ENCODE measurements around the gene NADSYN1. TPM values are rescaled to one million over a fixed set of nuclear protein-coding genes. Genes with fewer than 3 reads are reported as not detected.

The NADSYN1 gene
- total RNA-seq, 1 donor from 2014 or later = 72.8 TPM

GRCh38 chr11:71472357-71472885 lies 19.4 kb downstream of the NADSYN1 start:
- H3K4me3 ChIP-seq (ENCODE audit: low read depth, low read length) = no peak overlapping the region
- TF ChIP-seq, protein P1, sequence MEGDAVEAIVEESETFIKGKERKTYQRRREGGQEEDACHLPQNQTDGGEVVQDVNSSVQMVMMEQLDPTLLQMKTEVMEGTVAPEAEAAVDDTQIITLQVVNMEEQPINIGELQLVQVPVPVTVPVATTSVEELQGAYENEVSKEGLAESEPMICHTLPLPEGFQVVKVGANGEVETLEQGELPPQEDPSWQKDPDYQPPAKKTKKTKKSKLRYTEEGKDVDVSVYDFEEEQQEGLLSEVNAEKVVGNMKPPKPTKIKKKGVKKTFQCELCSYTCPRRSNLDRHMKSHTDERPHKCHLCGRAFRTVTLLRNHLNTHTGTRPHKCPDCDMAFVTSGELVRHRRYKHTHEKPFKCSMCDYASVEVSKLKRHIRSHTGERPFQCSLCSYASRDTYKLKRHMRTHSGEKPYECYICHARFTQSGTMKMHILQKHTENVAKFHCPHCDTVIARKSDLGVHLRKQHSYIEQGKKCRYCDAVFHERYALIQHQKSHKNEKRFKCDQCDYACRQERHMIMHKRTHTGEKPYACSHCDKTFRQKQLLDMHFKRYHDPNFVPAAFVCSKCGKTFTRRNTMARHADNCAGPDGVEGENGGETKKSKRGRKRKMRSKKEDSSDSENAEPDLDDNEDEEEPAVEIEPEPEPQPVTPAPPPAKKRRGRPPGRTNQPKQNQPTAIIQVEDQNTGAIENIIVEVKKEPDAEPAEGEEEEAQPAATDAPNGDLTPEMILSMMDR (conservative IDR thresholded peaks at IDR 0.05; ENCODE audit: low read depth, low read length) = no peak
- no peak for DNase-seq (ENCODE audit: low read depth)

GRCh38 chr11:71472941-71473792 lies 20.2 kb downstream of the NADSYN1 start:
- DNase-seq (ENCODE audit: low read depth) = no peak
- TF ChIP-seq, protein P1 (conservative IDR thresholded peaks at IDR 0.05; ENCODE audit: low read depth, low read length) = no peak
- H3K4me3 ChIP-seq (ENCODE audit: low read depth, low read length) = no peak overlapping the region

- H3K4me3 ChIP-seq (ENCODE audit: low read depth, low read length) = no peak overlapping the region
- TF ChIP-seq, protein P1 (conservative IDR thresholded peaks at IDR 0.05; ENCODE audit: low read depth, low read length) = no peak
- DNase-seq (ENCODE audit: low read depth) = no peak
Measured at GRCh38 chr11:71473793-71474080, 20.7 kb downstream of the NADSYN1 start.

DNA sequence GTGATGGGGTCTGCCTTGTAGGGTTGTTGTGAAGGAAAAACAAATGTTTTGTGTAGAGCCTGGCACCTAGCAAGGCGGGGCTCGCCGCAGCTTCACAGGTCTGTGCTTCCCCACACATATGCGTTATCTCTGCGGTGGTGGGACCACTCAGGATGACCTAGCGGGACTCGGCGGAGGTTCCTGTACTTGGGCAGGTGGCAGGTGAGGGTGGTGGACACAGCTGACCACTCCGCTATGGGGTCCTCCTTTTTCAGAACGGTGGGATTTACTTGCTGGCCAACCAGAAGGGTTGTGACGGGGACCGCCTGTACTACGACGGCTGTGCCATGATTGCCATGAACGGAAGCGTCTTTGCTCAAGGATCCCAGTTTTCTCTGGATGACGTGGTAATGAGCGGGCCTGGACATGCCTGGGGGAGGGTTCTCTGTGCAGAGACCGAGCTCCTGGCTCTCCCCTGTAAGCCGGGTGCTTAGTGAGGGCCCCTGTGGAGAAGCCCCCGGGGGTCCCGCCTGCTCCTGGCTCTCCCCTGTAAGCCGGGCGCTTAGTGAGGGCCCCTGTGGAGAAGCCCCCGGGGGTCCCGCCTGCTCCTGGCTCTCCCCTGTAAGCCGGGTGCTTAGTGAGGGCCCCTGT lies 21.3 kb downstream of the NADSYN1 start:
- DNase-seq (ENCODE audit: low read depth) = no peak
- no peak overlapping the region for H3K4me3 ChIP-seq (ENCODE audit: low read depth, low read length)
- TF ChIP-seq, protein P1 (conservative IDR thresholded peaks at IDR 0.05; ENCODE audit: low read depth, low read length) = no peak

GRCh38 chr11:71474771-71475483 lies 21.9 kb downstream of the NADSYN1 start:
- DNase-seq (ENCODE audit: low read depth) = no peak
- TF ChIP-seq, protein P1 (conservative IDR thresholded peaks at IDR 0.05; ENCODE audit: low read depth, low read length) = no peak
- H3K4me3 ChIP-seq (ENCODE audit: low read depth, low read length) = no peak overlapping the region

GRCh38 chr11:71476031-71476430 lies 23.0 kb downstream of the NADSYN1 start:
- no peak overlapping the region for H3K4me3 ChIP-seq (ENCODE audit: low read depth, low read length)
- TF ChIP-seq, protein P1 (conservative IDR thresholded peaks at IDR 0.05; ENCODE audit: low read depth, low read length) = no peak
- no peak for DNase-seq (ENCODE audit: low read depth)
